Stimulated activated naive CD8-positive, alpha-beta T cell treated with anti-CD3 and anti-CD28 coated beads, Interleukin-15, amount 100 ng/mL, for 72 hours (primary cell): ENCODE measurements around the gene ZNF667.

Experiments used
- ATAC-seq: fragments of 150-1000 bp; cut with Tn5 transposase; 2 replicates; pipeline ENCODE4 v1.10.0; 2021; ENCODE audit warnings: mild to moderate bottlenecking, moderate library complexity
- DNase-seq, 2 donors: peaks; one replicate each; pipeline ENCODE4 v3.0.0; 2021 to 2022
- H3K27ac Mint-ChIP-seq, 2 donors: one replicate each; pipeline ENCODE4 v1.8.0; 2022; ENCODE audit warnings: mild to moderate bottlenecking in 2 of 2, mixed read lengths in 2 of 2, moderate library complexity in 2 of 2
- H3K27me3 Mint-ChIP-seq: one replicate; pipeline ENCODE4 v1.8.0; 2022; ENCODE audit warnings: mixed read lengths
- H3K4me1 Mint-ChIP-seq: one replicate; pipeline ENCODE4 v1.8.0; 2022; ENCODE audit warnings: mild to moderate bottlenecking, mixed read lengths
- H3K4me3 Mint-ChIP-seq, 2 donors: one replicate each; pipeline ENCODE4 v1.8.0; 2022; ENCODE audit warnings: mild to moderate bottlenecking in 2 of 2, mixed read lengths in 2 of 2, moderate library complexity in 1 of 2
- H3K9me3 Mint-ChIP-seq, 2 donors: one replicate each; pipeline ENCODE4 v1.8.0; 2022; ENCODE audit warnings: mixed read lengths in 2 of 2

ZNF667 gene

DNA sequence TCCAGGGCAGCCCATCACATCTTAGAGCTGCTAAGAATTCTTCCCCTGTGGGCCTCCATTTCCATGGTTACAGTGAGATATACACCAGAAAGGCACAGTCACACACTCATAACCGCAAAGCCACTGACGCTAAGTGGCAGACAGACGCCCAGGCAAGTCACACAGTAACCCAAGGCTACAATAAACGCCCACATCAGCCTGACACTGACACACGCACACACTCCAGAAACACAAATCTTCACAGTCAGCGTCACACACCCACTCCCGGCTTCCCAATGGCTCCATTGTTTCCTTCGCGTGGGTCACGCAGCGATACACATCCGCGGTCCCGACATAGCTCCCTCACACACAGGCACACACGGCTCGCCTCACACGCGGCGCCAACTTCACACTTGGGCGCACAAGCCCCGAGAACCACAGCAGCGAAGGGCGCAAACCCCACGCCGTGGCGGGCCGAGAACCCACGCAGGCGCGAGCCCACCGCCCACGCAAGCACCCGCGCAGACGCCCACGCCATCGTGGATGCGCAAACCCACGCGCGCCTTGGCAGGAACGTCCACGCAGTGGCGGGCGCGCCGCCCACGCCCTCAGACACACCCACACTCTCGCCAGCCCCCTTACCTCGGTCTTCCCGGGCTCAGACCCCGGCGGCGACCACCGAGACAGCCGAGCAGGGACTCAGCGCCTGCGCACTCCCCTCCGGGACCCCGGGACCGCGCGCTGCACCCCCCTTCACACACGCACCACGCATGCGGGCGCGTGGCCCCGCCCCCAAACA is at the start of gene ZNF667:
ZNF667 (minus strand) TSS at position 695 of the 778 bp plus-strand sequence. CDS start 14,975 bp downstream, outside the sequence.
- H3K4me1 Mint-ChIP-seq: peaks cover 30% of the 10 kb centered on the region
- H3K27ac Mint-ChIP-seq: peak within 1 kb of the TSS; percentile 98 to 99
- H3K4me3 Mint-ChIP-seq: peak within 1 kb of the TSS; percentile 86 to 98
- DNase-seq: peak; percentile 36 to 56
- peak; percentile 48 for ATAC-seq
- peaks cover 31% of the 10 kb centered on the region for H3K27me3 Mint-ChIP-seq
- H3K9me3 Mint-ChIP-seq: peaks cover 66 to 77% of the 10 kb centered on the region in 2 donors

DNA sequence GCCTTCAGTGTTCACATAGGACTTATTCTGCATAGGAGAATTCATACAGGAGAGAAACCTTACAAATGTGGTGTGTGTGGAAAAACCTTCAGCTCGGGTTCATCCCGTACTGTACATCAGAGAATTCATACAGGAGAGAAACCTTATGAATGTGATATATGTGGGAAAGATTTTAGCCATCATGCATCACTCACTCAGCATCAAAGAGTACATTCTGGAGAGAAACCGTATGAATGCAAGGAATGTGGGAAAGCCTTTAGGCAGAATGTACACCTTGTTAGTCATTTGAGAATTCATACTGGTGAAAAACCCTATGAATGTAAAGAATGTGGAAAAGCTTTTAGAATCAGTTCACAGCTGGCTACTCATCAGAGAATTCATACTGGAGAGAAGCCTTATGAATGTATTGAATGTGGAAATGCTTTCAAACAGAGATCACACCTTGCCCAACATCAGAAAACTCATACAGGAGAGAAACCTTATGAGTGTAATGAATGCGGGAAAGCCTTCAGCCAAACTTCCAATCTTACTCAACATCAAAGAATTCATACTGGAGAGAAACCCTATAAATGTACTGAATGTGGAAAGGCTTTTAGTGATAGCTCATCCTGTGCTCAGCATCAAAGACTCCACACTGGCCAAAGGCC is 48.2 kb upstream of the ZNF667 start:
- ATAC-seq (no peak), DNase-seq (no peak)
- H3K9me3 Mint-ChIP-seq: peaks cover 47 to 60% of the 10 kb centered on the region in 2 donors
- no peaks in the 10 kb centered on the region for H3K4me1 Mint-ChIP-seq
- H3K4me3 Mint-ChIP-seq: no peak overlapping the region
- H3K27ac Mint-ChIP-seq: no peak overlapping the region
- no peaks in the 10 kb centered on the region for H3K27me3 Mint-ChIP-seq

DNA sequence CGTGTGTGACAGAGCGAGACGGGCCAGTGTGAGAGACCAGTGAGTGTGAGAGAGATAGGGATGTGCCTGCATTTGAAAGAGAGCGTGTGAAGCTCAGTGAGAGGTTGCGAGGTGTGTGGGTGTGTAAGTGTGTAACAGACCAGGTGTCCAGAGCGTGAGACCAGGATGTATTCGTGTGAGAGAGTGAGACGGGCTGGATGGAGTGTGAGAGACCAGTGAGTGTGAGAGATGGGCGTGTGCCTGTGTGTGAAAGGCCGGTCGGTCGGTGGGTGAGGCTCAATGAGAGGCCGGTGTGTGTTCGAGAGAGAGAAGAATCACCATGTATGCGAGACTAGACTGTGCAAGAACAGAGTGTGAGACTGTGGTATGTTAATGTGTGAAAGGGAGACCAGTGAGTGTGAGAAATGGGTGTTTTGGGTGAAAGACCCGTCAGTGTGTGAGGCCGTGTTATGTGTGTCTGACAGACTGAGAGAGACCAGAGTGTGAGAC is 31.2 kb upstream of the ZNF667 start:
- Mint-ChIP-seq H3K4me1 (no peaks in the 10 kb centered on the region), H3K9me3 (peaks cover 1 to 13% of the 10 kb centered on the region in 2 donors), H3K27ac (no peak overlapping the region), H3K27me3 (no peaks in the 10 kb centered on the region), H3K4me3 (no peak overlapping the region)
- no peak for ATAC-seq
- peak in 1 of 2 donors; percentile 8 for DNase-seq

DNA sequence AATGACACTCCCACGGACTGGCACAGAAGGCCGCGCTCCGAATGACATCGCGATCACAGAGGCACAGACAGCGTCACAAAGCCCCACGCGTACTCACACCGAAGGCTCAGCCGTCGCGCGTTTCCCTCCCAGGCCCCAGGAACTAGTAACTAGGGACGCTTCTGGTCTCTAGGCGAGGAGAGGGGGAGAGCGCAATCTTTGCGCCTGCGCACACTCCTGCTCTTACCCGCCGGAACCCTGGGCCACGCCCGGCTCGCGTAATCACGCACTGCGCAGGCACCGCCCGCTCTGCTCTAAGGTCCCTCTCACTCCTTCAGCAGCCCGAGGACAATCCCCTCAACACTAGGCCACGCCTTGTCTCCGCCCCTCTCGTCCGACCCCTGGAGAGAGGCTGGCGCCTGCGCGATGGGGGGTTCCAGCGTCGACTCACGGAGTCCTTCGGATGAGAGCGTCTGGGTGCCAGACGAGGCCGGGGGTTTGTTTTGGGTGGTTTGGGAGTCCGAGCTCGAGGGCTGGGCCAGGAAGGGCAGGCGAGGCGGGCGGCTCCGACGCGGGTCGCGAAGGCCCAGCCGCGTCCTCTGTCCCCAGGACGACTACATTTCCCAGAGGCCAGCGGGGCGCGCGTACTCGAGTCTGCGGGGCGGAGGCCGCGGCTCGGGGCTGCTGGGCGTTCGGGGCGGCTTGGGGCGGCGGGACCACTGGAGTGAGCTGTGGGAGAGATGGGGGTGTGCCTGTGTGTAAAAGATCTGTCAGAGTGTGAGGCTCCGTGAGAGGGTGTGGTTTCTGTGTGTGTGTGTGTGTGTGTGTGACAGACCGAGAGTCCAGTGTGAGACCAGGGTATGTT is 30.5 kb upstream of the ZNF667 start, which contains the start of gene ZNF471:
ZNF471 (plus strand) TSS at position 410 of the 844 bp plus-strand sequence. CDS start 3,717 bp downstream, outside the sequence.
- Mint-ChIP-seq H3K9me3 (peaks cover 8 to 12% of the 10 kb centered on the region in 2 donors), H3K4me1 (no peaks in the 10 kb centered on the region), H3K27ac (peak within 1 kb of the TSS in 1 of 2 donors; percentile 97), H3K27me3 (no peaks in the 10 kb centered on the region), H3K4me3 (no peak within 1 kb of the TSS)
- ATAC-seq (peak; percentile 100), DNase-seq (peak; percentile 85 to 94)

DNA sequence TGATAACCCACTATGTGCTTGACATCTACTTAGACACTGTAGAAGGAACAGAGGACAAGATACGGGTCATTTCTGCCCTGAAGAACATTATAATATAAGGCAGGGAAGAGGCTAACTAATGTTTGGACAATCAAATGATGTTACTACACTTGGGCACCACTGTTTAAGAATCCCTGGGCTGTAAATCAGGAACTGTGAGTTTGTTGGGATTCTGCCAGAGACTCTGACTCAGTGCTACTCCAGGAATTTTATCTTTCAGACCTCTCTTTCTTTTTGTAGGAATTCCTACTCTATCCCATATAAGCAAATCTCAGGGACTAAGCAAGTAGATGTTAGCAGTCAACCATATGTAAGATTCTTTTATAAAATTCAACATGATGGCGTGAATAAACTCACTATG is 27.4 kb upstream of the ZNF667 start:
- DNase-seq: no peak
- no peak for ATAC-seq
- H3K9me3 Mint-ChIP-seq: peaks cover 23 to 27% of the 10 kb centered on the region in 2 donors
- no peaks in the 10 kb centered on the region for H3K27me3 Mint-ChIP-seq
- no peak overlapping the region for H3K4me3 Mint-ChIP-seq
- H3K4me1 Mint-ChIP-seq: no peaks in the 10 kb centered on the region
- no peak overlapping the region for H3K27ac Mint-ChIP-seq

DNA sequence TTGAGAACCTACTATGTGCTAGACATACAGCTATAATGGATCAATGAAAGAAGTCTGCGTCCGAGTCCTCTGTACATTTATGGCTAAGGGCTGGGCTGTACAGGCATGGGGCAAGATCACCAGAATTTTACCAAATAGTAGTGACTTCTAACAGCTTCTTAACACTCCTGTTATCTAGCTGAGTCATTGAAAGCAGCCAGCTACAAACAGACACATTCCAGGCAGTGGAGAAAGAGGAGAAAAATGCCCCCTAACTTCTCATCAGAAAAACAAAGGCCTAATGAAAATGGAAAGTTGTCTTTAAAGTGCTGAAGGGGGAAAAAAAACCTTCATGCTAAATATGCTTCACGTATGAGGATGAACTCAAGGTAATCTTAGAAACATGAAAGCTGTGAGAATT is 14.3 kb upstream of the ZNF667 start:
- no peak for DNase-seq
- no peaks in the 10 kb centered on the region for H3K4me1 Mint-ChIP-seq
- no peak overlapping the region for H3K4me3 Mint-ChIP-seq
- no peaks in the 10 kb centered on the region for H3K27me3 Mint-ChIP-seq
- ATAC-seq: no peak
- peaks cover 51 to 66% of the 10 kb centered on the region in 2 donors for H3K9me3 Mint-ChIP-seq
- H3K27ac Mint-ChIP-seq: no peak overlapping the region

DNA sequence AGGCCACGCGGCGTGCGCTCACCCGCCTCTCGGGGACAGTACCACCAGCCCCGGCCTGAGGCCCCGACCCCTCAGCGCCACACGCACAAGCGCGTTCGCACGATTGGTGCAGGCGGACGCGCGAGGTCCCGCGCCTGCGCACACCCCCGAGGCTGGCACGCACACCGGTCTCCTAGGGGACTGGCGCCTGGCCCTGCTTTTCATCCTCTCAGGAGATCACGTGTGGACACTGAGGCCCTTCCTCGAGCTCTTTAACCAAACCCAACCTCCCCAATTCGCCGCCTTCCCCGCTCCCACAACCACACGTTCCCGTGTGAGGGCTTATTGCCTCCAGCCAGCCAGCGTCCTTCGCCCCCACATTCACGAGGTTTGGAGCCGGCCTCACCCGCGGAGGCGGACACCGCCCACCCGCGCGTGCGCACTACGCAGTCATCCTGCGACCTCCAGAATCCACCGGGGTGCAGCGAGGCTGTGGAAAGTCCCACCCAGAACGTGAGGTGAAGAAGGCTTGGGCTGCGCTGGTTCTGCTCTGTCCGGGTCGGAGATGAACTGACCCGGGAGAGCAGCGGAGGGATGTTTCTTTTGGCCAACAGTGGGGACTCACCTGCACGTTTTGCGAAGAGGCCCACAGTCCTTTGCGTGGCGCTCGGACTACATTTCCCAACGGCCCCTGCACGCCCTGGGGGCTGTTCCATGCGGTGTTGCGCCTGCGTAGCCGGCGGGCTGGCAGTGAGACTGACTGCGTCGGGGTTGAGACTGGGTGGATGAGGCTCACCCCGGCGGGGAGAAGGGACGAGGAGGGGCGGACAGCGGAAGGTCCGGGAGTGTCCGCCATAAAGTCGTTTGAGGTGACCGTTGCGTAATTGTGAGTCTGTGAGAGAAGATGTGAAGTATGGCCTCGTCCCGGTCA is 539 bp upstream of the ZNF667 start:
- peaks cover 31% of the 10 kb centered on the region for H3K27me3 Mint-ChIP-seq
- H3K27ac Mint-ChIP-seq: peak overlapping the region; percentile 98 to 99
- peaks cover 30% of the 10 kb centered on the region for H3K4me1 Mint-ChIP-seq
- peak; percentile 81 to 85 for DNase-seq
- peaks cover 60 to 68% of the 10 kb centered on the region in 2 donors for H3K9me3 Mint-ChIP-seq
- ATAC-seq: peak; percentile 90
- H3K4me3 Mint-ChIP-seq: peak overlapping the region; percentile 86 to 98

DNA sequence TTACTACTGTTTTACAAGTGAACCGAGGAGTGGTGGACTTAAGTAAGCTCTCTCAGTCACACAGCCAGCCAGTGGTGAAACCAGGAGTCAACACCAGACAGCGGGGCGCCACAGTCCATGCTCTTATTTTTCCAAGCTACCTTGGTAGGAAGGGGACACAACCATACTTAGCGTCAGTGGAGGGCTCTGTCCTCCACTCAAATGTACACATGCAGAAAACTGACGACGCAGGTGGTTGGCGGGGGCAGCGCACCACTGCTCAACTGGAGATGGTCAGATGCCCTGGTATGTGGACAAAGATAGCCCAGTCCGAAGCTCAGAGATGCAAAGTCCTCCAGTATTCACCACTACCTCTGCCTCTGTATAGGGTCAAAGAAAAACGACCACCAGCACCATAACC is 1.1 kb downstream of the ZNF667 start:
- Mint-ChIP-seq H3K27ac (peak overlapping the region in 1 of 2 donors; percentile 20), H3K9me3 (peaks cover 61 to 77% of the 10 kb centered on the region in 2 donors), H3K4me3 (peak overlapping the region in 1 of 2 donors; percentile 98)

DNA sequence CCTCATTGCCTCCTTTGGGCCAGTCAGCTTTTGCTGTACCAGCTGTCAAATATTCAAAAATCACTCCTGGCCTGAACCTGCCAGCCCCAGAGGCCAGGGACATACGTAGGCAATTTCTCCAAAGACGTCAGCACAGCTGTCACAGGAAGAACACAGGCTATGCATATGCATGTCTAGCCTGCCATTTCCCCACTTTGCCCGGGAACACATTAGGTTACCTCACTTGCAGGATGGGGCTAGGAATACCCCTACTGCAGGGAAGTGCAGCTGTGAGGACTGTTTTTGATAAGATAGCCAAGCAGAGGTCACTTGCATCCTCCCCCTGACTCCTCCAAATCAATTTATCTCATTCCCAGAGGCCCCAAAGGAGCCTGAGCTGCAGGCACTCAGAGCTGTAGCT is 2.8 kb downstream of the ZNF667 start:
- ATAC-seq (no peak), DNase-seq (no peak)
- Mint-ChIP-seq H3K27me3 (peaks cover 31% of the 10 kb centered on the region), H3K4me3 (no peak overlapping the region), H3K4me1 (peaks cover 30% of the 10 kb centered on the region), H3K27ac (no peak overlapping the region), H3K9me3 (peaks cover 53 to 88% of the 10 kb centered on the region in 2 donors)

More for the DNA sequence above, 1.1 kb downstream of the ZNF667 start:
- DNase-seq (no peak), ATAC-seq (no peak)
- Mint-ChIP-seq H3K4me1 (peaks cover 30% of the 10 kb centered on the region), H3K27me3 (peaks cover 31% of the 10 kb centered on the region)

DNA sequence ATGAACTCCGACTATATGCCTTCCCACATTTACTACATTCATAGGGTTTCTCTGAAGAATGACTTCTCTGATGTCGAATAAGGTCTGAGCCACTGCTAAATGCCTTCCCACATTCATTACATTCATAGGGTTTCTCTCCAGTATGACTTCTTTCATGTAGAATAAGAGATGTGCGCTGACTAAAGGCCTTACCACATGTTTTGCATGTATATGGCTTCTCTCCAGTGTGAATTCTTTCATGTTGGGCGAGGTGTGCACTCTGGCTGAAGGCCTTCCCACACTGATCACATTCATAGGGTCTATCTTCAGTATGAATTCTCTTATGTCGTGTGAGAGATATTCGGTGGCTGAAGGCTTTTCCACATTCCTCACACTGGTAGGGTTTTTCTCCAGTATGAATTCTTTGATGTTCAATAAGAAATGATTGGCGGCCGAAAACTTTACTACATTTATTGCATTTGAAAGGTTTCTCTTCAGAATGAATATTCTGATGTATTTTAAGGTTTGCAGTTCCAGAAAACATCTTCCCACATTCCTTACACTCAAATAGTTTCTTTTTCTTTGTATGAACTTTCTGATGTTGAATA is 35.8 kb downstream of the ZNF667 start:
- Mint-ChIP-seq H3K9me3 (peaks cover 55 to 77% of the 10 kb centered on the region in 2 donors), H3K4me3 (no peak overlapping the region), H3K27me3 (no peaks in the 10 kb centered on the region), H3K4me1 (no peaks in the 10 kb centered on the region), H3K27ac (no peak overlapping the region)
- no peak for DNase-seq
- ATAC-seq: no peak

DNA sequence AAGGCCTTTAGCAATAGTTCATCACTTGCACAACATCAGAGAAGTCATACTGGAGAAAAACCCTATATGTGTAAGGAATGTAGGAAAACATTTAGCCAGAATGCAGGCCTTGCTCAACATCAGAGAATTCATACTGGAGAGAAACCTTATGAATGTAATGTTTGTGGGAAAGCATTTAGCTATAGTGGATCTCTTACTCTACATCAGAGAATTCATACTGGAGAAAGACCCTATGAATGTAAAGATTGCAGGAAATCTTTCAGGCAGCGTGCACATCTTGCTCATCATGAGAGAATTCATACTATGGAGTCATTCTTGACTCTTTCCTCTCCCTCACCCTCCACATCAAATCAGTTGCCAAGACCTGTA is 53.2 kb downstream of the ZNF667 start:
- Mint-ChIP-seq H3K4me1 (no peaks in the 10 kb centered on the region), H3K27me3 (no peaks in the 10 kb centered on the region), H3K27ac (no peak overlapping the region), H3K4me3 (no peak overlapping the region), H3K9me3 (peaks cover 57 to 71% of the 10 kb centered on the region in 2 donors)
- ATAC-seq: no peak
- no peak for DNase-seq

DNA sequence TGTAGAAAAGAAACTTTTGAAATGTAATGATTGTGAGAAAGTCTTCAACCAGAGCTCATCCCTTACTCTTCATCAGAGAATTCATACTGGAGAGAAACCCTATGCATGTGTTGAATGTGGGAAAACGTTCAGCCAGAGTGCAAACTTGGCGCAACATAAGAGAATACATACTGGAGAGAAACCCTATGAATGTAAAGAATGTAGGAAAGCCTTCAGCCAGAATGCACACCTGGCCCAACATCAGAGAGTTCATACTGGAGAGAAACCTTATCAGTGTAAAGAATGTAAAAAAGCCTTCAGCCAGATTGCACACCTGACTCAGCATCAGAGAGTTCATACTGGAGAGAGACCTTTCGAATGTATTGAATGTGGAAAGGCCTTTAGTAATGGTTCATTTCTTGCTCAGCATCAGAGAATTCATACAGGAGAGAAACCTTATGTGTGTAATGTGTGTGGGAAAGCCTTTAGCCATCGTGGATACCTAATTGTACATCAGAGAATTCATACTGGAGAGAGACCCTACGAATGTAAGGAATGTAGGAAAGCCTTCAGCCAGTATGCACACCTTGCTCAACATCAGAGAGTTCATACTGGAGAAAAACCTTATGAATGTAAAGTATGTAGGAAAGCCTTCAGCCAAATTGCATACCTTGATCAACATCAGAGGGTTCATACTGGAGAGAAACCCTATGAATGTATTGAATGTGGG is 53.7 kb downstream of the ZNF667 start:
- no peak for DNase-seq
- Mint-ChIP-seq H3K27me3 (no peaks in the 10 kb centered on the region), H3K9me3 (peaks cover 62 to 71% of the 10 kb centered on the region in 2 donors), H3K27ac (no peak overlapping the region), H3K4me1 (no peaks in the 10 kb centered on the region), H3K4me3 (no peak overlapping the region)
- no peak for ATAC-seq

DNA sequence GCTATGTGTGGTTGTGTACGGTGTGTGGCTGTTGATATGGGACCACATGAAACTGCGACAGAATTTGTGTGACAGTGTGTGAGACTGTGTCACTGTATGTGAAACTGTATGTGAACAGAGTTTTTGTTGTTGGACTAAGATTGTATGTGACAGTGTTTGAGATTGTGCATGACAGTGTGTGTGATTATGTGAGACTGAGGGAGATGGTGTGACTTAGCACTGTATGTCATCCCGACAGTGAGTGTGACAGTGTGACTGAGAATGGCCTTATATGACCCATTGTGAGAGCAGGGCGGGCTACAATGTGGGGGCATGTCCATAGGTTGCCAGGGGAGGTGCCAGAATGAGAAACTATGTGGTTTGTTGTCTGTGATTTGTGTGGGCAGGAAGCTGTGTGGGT is 72.1 kb downstream of the ZNF667 start:
- Mint-ChIP-seq H3K27ac (peak overlapping the region in 1 of 2 donors; percentile 4), H3K27me3 (no peaks in the 10 kb centered on the region), H3K9me3 (peaks cover 58 to 64% of the 10 kb centered on the region in 2 donors), H3K4me1 (peaks cover 24% of the 10 kb centered on the region), H3K4me3 (peak overlapping the region; percentile 69 to 89)
- DNase-seq (peak in 1 of 2 donors; percentile 21), ATAC-seq (no peak)

DNA sequence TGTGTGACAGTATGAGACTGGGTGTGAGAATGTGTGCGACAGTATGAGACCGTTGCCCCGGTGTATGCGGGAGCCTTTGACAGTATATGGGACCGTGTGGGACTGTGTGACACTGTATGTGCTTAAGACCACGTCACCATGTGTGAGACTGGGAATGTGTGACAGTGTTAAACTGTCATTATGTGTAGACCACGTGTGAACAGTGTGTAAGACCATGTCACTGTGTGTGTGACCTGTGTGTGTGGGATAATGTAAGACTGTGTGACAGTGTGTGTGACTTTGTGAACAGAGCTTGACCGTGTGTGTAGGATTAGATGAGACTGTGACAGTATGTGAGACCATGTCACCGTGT is 72.5 kb downstream of the ZNF667 start:
- DNase-seq: no peak
- Mint-ChIP-seq H3K4me3 (peak overlapping the region; percentile 69 to 89), H3K27ac (peak overlapping the region in 1 of 2 donors; percentile 97), H3K9me3 (peaks cover 57 to 62% of the 10 kb centered on the region in 2 donors), H3K4me1 (peaks cover 24% of the 10 kb centered on the region), H3K27me3 (no peaks in the 10 kb centered on the region)
- ATAC-seq: peak; percentile 4
